ENCODE data around the gene ZCCHC7. TPM values are rescaled to one million over a fixed set of nuclear protein-coding genes. Genes with fewer than 3 reads are reported as not detected.

The ZCCHC7 gene
- total RNA-seq, 2 experiments from 2014 or later, result 76.4 to 108 TPM

DNA sequence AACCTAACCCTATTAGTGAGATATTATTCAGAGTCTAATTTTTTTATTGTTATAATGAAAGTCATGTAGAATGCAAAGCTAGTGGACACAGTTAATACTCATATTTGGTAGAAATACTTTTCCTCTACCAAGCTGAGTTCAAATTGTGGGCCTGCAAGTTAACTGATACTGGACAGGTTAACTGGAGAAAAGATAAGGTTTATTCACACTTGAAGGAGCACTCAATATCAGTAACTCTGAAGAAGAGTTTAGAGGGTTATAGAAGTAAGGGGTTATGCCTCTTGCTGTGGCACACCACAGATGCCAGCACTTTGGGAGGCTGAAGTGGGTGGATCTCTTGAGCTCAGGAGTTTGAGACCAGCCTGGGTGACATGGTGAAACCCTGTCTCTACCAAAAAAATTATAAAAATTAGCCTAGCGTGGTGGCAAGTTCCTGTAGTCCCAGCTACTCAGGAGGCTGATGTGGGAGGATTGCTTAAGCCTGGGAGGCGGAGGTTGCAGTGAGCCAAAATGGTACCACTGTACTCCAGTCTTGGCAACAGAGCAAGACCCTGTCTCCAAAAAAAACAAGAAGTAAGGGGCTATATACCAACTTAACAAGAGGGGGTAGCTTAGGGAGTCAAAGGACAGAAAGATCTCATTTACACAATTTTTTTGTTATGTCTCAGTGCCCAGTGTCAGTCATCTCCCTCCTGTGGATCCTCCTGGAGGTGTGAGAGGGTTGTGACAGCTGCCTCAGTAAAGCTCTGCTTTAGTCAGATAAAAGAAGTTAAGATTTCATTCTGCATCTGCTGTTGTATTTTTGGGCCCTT is 180.9 kb downstream of the ZCCHC7 start:
- Histone ChIP-seq H3K9me2 (ENCODE audit: insufficient read depth, low read length) (no peaks in the 10 kb centered on the region), H3K27ac (ENCODE audit: low read depth, low read length, poor library complexity, severe bottlenecking) (peak overlapping the region; percentile 99), H2AFZ (ENCODE audit: low read length) (no peak overlapping the region), H3K4me3 (ENCODE audit: low read depth, low read length, poor library complexity, severe bottlenecking) (peak overlapping the region; percentile 41), H3K4me2 (ENCODE audit: low read length) (peak overlapping the region; percentile 73), H3K4me1 (ENCODE audit: insufficient read depth, low read length, poor library complexity, severe bottlenecking) (peaks cover 95% of the 10 kb centered on the region), H3K79me2 (ENCODE audit: insufficient read depth, low read depth, low read length) (peaks cover 79% of the 10 kb centered on the region), H4K20me1 (ENCODE audit: insufficient read depth, low read length) (no peaks in the 10 kb centered on the region), H3K36me3 (ENCODE audit: insufficient read depth, low read length) (peaks cover 57% of the 10 kb centered on the region), H3K9me3 (ENCODE audit: low read length) (no peaks in the 10 kb centered on the region)
- peak; percentile 73 for DNase-seq (ENCODE audit: low spot score)
- ChIA-PET CTCF (ENCODE audit: unreplicated experiment) (interaction anchor here (0.6 to 1.5 kb wide), 5 partner anchors 22 to 109 kb away, joined by 3 to 6 read pairs (median 3); no protein-coding TSS in a partner anchor), POLR2A (interaction anchor here (0.6 to 15.1 kb wide), 17 partner anchors 8 to 431 kb away, joined by 3 to 290 read pairs (median 6); partner anchors contain the start of gene PAX5)
- TF ChIP-seq, protein P1, sequence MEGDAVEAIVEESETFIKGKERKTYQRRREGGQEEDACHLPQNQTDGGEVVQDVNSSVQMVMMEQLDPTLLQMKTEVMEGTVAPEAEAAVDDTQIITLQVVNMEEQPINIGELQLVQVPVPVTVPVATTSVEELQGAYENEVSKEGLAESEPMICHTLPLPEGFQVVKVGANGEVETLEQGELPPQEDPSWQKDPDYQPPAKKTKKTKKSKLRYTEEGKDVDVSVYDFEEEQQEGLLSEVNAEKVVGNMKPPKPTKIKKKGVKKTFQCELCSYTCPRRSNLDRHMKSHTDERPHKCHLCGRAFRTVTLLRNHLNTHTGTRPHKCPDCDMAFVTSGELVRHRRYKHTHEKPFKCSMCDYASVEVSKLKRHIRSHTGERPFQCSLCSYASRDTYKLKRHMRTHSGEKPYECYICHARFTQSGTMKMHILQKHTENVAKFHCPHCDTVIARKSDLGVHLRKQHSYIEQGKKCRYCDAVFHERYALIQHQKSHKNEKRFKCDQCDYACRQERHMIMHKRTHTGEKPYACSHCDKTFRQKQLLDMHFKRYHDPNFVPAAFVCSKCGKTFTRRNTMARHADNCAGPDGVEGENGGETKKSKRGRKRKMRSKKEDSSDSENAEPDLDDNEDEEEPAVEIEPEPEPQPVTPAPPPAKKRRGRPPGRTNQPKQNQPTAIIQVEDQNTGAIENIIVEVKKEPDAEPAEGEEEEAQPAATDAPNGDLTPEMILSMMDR (conservative IDR thresholded peaks at IDR 0.05; ENCODE audit: low read length), result peak; percentile 62
- TF ChIP-seq EZH2phosphoT487 (IDR thresholded peaks at IDR 0.05; ENCODE audit: borderline replicate concordance, low read depth, low read length), result no peak
- BruUV-seq (replicated peaks), result no TSS peak
- intact Hi-C loops (cut with micrococcal nuclease; ENCODE audit: unreplicated experiment), result no loop called here

DNA sequence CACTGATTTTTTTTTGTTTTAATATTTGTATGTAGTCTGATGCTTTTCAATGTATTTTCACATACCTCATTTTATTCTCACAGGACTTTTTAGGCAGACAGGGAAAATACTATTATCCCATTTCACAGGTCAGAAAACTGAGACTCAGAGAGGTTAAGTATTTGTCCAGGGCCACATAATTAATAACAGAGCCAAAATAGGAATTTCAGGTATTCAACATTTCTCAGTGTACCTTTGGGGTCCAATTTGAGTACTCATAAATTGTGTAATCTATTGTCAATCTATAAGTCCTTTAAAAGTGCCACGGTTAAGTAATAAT is 181.4 kb downstream of the ZCCHC7 start:
- Histone ChIP-seq H3K9me2 (ENCODE audit: insufficient read depth, low read length) (no peaks in the 10 kb centered on the region), H3K4me1 (ENCODE audit: insufficient read depth, low read length, poor library complexity, severe bottlenecking) (peaks cover 89% of the 10 kb centered on the region), H3K4me2 (ENCODE audit: low read length) (peak overlapping the region; percentile 73), H3K27ac (ENCODE audit: low read depth, low read length, poor library complexity, severe bottlenecking) (peak overlapping the region; percentile 99), H3K36me3 (ENCODE audit: insufficient read depth, low read length) (peaks cover 54% of the 10 kb centered on the region), H2AFZ (ENCODE audit: low read length) (no peak overlapping the region), H3K79me2 (ENCODE audit: insufficient read depth, low read depth, low read length) (peaks cover 73% of the 10 kb centered on the region), H3K4me3 (ENCODE audit: low read depth, low read length, poor library complexity, severe bottlenecking) (peak overlapping the region; percentile 41), H4K20me1 (ENCODE audit: insufficient read depth, low read length) (no peaks in the 10 kb centered on the region), H3K9me3 (ENCODE audit: low read length) (no peaks in the 10 kb centered on the region; the same call in 1 of the 2 replicates)
- TF ChIP-seq, protein P1 (conservative IDR thresholded peaks at IDR 0.05; ENCODE audit: low read length), result peak; percentile 27; the same call in 1 of the 2 replicates
- no peak for TF ChIP-seq EZH2phosphoT487 (IDR thresholded peaks at IDR 0.05; ENCODE audit: borderline replicate concordance, low read depth, low read length)
- TSS peak; percentile 99 for BruUV-seq (replicated peaks)
- intact Hi-C loops (cut with micrococcal nuclease; ENCODE audit: unreplicated experiment), result loop anchor here (1.0 kb wide), 3 partner anchors 8 to 105 kb away; no protein-coding TSS in a partner anchor
- ChIA-PET POLR2A (interaction anchor here (0.9 to 15.1 kb wide), 13 partner anchors 9 to 272 kb away, joined by 3 to 290 read pairs (median 6); no protein-coding TSS in a partner anchor), CTCF (ENCODE audit: unreplicated experiment) (interaction anchor here (0.6 to 1.0 kb wide), 3 partner anchors 95 to 109 kb away, joined by 3 read pairs; no protein-coding TSS in a partner anchor)
- no peak for DNase-seq (ENCODE audit: low spot score)

All from OCI-LY7 (cell line).